ENCODE measurements around the gene TMEM8B.

TMEM8B gene

DNA sequence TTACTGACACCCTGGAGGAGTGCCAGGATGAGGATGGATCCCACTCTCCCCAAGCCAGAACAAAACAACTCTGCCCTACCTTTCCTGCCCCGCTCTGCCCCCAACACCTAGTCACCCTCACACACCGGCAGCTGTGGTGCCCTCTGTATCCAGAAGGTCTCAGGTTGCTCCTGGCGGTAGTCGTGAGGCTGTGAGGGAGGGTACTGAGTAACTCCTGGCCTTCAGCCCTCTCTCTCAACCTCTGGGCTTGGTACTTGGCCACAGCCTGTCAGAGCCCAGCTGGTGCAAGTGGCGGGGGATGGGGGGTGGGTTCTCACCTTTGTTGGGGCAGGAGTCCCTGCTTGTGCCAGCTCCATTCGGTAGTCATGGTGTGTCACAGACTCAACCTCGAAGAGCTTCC, 18.9 kb upstream of the TMEM8B start:
- no peak for DNase-seq (ENCODE audit: low read depth in 2 of 2)

DNA sequence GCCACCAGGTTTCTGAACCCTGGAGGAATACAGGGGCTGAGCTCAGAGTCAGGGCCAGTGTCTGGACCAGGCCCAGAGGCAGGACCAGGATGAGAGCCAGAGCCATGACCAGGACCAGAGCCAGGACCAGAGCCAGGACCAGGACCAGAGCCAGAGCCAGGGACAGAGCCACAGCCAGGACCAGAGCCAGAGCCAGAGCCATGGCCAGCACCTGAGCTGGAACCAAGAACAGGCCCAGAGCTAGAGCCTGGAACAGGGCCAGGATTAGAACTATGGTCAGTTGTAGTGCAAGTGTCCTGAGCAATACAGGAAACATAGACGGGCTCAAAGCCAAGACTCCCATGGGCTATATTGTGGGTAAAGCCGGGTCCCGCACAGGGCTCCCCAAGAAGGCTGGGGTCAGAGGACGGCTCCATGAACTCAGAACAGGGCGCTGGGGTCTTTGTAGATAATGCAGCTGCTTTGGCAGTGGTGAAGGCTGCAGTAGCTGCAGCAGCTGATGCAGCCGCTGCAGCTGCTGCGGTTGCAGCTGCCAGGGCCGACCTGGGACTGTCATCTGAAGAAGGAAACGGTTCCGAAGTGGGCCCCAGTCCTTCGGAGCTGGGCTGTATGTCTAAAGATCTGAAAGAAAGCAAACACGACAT, 17.5 kb upstream of the TMEM8B start:
- no peak for DNase-seq (ENCODE audit: low read depth in 2 of 2)

DNA sequence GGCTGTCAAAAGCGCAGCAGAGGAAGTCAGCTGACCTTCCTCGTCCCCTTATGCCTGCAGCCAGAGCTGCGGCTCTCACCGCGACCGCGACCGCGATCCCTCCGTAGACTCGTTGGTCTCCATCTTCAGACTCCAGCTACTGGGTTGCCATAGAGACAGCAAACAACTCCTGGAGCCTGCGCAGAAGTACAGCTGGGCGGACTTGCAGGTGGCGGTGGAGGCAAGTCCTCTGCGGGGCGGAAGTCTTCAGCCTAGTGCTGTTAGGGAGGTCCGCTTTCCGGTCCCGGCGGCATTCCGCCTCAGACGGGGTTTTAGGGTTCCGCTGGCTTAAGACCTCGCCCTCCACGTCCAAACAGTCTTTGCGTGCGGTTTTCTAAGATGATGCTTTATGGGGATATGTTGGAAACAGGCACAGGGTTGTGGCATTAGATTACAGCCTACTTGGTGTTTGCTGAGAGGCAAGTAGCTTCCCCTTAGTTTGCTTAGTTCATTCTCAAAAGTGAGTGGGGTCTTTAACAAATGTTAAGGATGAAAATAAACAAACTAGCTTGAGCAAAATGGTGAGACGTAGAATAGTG, 16.9 kb upstream of the TMEM8B start, which contains the start of gene SPAG8:
Gene SPAG8 (minus strand): TSS at position 238 of the 578 bp plus-strand sequence. CDS start 115 bp downstream, at position 123.
- peak; percentile 86 to 90 for DNase-seq (ENCODE audit: low read depth in 2 of 2)

DNA sequence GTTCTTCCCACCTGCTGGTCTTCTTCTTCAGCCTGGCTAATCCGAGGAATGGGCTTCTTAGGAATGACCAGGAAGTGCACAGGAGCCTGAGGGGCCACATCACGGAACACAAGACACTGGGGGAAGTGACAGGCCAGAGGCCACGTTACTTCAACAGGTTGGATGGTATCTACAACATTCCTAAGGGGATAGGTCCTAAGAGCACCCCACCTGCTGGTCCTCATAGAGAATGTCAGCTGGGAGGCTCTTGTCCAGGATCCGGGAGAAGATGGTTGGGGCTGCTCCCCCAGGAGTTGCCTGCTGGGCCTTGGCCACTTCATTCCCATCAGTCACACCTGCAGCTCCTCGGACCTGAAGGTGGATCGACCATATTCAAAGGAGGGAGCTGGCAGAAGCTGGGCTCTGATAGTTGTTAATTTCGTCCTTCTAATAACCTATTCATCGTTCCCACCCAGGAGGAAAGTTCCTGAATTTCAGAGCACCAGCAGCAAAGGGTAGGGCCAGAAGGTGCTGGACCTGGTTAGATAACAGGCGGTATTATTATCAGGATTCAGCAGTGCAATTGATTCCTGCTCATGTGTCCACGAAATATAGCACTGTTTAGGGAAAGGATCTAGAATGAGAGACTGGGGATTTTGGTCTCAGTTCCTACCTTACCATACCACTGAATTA, 15.5 kb upstream of the TMEM8B start:
- no peak for DNase-seq (ENCODE audit: low read depth in 2 of 2)

DNA sequence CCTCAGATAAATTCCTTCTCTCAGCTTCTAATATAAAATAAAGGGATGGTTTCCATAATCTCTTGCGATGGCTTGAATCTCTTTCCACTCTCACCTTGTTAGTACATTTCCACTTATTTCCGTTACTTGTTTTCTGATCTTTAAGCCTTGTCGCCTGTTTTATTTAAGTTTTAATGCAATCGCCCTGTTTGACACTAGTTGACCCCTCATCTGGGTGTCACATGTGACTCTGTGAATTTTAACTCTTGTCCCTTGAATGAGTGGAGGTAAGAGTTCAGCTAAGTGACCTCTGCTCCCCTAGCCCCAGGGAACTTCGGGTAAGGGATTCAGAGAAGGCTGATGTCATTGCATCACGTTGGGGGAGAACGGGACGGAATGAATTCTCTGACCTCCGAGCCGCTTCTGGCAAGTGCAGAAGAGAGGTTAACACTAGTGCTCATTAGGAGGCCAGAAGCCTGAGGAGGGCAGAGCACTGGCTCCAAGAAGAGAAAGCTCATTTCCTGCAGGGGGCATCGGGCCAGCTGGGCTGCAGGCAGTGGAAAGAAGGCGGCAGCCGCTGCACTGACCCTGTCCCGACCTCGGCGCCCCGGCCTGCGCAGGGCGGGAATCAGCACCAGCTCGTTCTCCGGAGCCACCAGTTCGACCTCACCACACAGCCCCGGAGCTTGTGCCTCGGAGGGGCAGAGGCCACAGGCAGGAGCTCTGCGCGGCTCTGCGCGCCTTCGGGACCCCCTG, 14.8 kb upstream of the TMEM8B start:
- DNase-seq (ENCODE audit: low read depth in 2 of 2), result no peak

DNA sequence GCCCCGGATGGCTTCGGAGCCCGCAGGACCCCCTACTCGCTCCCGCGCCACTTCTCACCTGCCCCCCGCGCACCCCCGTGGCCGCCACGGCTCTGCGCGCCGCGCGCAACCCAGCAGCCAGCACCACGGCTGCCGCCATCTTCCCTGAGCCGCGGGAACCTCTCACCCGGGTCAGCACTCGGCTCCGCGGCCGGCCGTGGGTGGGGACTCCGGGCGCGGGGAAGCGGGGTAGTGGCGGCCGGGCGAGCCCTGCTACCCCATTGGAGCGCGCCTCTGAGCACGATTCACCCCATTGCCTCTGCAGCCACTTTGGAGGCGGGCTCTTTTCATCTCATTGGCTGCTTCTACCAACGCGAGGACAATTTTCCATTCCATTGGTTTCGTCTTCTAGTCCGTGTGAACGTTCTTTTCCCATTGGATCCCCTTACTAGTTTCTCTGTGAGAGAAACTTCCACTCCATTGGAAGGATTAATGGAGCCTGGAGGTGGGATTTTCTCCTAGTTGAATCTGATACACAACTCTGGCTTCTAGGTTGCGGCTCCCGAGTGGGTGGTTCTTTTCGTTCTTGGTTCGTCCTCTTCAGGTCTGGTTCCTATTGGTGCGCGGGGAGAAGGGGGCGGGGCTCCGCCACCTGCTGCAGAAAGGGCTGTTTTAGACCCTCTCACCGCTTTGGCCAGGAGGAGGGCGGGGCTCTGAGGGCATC, 14.0 kb upstream of the TMEM8B start, which contains the start of gene HINT2:
Gene HINT2 (minus strand): TSS at position 202 of the 703 bp plus-strand sequence. CDS start 63 bp downstream, at position 139.
- peak; percentile 94 to 96 for DNase-seq (ENCODE audit: low read depth in 2 of 2)

DNA sequence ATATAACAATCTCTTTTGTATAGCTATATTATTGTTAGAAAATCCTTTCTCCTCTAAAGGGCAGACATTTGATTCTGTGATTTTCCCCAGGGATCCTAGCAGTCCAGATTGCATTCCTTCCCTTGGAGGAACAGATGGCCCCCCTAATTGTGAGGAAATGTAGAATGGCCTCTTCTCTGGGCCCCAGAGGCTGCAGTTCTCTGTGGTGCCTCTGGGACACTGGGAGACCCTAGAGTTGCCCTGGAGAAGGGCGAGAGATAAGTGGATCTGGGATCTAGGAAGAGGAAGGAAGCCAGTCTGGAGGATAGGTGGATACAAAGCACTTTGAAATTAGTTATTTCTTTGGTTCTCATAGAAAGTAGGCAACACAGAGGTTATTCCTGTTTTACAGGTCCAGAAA, 12.3 kb upstream of the TMEM8B start:
- DNase-seq (ENCODE audit: low read depth in 2 of 2), result no peak

DNA sequence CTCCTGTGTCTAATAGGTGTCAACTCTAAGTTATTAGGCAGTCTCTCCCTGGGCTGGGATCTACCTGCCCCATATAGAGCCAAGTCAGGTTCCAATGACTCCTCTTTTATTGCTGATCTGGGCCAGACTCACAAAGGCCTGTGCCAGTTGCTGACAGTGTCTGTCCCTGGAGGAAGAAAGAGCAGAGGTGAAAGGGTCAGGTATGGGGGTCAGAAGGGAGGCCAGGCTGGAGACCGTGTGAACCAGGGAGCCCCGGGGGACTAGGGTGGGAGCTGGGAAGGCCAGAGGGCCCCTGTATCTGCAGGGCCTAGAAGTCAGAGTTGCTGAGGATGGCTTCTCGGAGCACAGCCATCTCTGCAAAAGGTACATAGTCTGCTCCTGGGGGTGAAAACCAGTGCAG, 10.7 kb upstream of the TMEM8B start:
- no peak for DNase-seq (ENCODE audit: low read depth in 2 of 2)

DNA sequence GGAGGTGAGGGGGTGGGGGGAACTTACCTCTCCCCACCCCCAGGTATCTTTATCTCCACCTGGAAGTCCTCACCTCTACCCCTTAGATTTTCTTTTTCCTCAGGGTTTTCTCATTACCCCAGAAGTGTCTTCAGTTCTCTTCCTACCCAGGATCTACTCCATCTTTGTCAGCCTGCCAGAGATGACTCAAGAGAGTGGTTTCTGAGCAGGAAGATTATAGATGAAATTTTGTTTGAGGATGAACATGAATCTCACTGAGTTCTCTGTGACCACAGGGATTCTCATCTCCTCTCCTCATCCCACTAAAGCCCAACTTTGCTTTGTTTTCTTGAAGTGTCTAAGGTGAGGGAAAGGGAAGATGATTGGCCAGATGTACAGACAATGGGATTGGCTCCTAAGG, 9.0 kb upstream of the TMEM8B start:
- no peak for DNase-seq (ENCODE audit: low read depth in 2 of 2)

DNA sequence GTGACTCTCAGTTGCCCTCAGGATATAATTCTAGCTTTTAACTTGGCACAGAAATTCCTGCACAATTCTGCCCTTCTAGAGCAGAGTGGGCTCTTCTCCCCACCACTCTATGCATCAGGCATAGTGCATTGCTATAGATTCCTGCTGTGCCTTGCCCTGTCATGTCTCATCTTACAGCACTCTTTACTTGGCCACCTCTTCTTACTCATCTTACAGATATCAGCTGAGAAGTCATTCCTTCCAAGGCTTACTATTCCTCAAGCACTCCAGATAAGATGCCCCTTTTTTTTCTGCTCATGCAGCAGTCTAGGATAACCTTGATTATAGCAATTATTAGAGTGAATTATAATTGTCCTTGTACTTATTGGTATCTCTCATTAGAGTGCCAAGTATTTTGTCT, 6.1 kb upstream of the TMEM8B start:
- DNase-seq (ENCODE audit: low read depth in 2 of 2), result no peak

DNA sequence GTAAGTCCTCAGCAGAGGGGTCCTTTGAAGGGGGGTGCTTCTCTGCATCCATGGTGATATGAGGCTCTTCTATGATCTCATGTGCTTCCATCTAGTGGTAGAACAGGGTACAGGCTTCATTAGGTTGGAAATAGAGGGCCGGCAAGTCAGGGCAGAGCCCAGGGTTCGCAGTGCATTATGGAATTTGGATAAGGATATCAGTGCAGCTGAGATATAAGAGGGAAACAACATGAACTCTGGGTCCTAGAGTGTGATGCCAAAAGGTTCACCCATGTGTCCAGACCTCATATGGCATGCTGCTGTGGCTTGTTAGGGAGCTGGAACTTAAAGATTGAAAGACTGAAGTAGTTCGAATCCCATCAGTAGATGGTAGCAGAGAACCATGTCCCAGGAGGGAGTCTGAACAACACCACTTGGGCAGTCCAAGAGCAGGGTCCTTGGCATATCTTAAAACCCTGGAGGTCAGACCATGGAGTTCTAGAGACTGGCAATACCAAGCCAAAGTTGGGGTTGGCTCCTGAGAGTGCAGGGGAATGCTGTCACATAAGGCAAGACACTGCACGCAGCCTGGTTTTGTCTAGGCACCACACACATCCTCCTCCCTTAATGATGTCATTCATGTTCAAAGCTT, 2.8 kb upstream of the TMEM8B start:
- no peak for DNase-seq (ENCODE audit: low read depth in 2 of 2)

DNA sequence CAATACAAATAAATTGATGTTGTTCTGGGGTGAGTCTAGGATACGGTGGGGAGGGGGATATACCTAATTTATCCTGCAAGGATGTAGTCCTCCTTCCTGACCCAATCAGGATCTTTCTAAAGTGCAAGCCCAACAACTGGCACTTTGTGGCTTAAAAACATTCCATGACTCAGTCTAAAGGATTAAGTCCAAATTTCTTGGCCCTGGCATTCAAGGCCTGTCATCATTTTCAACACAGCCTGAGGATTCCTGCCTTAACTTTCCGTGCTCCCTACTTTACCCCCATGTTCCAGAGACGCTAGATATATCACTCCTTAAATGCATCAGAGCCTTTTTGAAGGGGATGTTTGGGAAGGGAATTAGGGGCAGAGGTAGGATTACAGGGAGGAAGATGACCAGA, 1.5 kb upstream of the TMEM8B start:
- DNase-seq (ENCODE audit: low read depth in 2 of 2), result no peak

DNA sequence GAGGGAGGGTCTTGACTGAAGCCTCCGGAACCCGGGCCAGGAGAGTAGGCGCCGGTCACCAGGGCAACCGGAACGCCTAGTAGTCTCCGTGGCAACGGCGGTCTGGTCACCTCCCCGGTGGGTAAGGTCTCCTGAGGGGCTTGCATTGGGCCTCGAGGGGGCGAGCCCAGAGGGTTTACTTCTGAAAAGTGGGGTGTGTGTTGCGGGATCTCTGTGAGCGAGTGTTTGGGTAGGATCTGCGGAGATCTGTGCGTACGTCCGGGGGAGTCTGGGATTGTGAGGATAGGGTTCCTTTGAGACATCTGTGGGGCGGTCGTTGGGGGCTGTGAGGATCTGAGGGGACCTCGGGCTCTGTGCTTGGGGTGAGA, 328 bp upstream of the TMEM8B start, which contains the start of gene FAM221B:
Gene FAM221B (minus strand): TSS at position 17 of the 368 bp plus-strand sequence. CDS start 2,571 bp downstream, outside the sequence.
- no peak for DNase-seq (ENCODE audit: low read depth in 2 of 2)

DNA sequence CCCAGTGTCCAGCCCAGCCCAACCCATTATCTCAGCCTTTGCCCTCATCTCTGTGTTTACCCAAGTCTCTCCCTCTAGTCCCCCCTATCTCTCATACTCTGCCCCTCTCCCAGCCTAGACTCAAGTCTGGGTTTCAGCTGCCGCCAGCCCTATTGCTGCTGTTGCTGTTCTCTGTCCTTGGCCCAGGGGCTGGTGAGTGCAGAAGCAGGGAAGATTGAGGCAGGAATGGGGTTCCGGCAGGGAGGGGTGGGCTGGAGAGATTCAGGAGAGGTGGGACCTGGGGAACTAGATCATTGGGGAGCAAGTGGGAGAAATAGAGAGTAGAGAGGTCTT, 702 bp downstream of the TMEM8B start:
- DNase-seq (ENCODE audit: low read depth in 2 of 2), result no peak

DNA sequence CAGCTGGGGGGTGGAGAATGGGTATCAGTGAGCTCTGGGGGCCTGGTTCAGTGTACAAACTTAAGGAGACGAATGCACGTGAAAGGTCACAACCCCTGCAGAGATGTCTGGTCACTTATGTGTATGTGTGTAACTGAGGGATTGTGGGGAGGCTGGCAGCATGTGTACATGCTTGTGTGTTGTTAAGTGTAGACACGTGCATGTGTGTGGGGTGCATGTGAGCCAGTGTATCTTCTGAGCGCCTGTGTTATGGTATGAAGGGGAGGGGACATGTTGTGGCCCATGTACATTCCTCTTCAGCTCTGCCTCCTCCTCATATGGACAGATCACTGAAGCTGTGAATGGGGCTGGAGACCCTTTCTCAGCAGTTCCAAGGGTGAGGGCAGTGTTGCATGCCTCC, 2.0 kb downstream of the TMEM8B start:
- DNase-seq (ENCODE audit: low read depth in 2 of 2), result no peak

DNA sequence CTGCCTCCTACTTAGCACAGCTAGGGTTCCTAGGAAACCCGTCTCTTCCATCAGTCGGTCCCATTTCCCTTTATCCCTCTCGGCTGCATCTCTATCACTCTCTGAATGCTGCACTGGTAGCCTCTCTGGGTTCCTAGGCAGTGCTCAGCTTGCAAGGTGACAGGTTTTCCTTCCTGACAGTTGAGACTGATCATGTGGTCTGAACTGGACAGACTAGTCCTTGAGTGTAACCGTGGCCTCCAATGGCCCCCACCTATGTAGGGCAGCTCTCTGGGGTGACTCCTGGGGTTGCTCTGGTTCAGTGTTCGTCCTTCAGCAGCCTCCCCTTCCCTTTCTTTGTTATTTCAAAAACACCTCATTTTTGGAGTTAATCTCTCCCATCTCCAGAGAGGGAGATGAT, 3.8 kb downstream of the TMEM8B start:
- no peak for DNase-seq (ENCODE audit: low read depth in 2 of 2)

DNA sequence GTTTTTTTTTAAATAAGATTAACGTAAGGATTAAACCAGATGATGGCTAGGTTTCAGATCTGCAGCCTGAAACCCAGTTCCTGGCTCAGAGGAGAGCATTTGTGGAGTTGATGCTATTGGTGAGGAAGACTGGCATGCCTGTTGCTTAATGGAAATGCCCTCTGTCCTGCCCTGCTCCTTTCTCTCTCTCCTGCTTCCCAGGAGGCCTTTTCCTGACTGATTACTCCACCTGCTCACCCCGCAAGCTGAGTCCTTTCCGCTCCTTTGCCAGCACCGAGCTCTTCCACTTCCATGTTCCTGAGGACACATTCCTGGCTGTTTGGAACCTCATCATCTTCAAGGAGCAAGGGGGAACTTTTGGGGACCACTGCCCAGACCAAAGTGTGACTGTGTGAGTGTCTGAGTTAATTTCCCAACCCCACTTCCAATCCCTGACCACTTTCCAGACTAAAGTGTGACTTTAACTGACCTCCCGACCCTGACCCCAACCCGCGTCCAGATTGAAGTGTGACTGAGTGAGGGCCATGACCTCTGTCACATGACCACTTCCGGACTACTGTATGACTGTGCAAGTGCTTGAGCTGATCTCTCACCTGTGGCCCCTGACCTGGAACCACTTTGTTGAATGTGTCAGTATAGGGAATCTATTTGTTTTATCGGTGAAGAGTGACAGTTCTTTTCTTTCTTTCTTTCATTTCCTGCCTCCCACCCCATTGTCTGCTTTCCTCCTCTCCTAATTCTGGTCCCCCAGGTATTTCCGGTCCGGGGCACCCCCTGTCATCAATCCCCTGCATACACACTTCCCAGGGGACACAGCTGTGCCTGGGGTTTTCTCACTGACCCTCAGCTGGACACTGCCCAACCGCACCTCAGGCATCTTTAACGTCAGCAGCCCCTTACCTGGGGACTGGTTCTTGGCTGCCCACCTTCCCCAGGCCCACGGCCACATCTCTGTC, 5.5 kb downstream of the TMEM8B start:
- DNase-seq (ENCODE audit: low read depth in 2 of 2), result no peak

DNA sequence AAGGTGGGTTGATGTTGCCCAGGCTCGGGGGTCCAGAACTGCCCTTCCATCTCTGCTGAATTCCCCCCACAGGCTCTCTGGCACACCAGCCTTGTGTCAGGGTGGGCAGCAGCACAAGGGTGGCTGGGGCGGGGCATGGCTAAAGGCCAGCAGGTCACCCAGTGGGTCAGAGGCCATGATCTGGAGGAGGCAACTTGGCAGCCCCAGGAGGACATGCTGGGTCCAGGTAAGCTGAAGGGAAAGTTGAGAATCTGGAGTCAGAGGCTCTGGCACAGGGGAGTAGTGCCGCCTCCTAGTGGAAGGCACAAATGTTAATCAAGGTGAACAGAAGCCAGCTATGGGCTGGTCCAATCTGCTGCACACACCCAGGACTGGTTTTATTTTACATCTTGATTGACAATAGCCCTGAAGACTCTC, 6.2 kb downstream of the TMEM8B start:
- DNase-seq (ENCODE audit: low read depth in 2 of 2), result no peak

DNA sequence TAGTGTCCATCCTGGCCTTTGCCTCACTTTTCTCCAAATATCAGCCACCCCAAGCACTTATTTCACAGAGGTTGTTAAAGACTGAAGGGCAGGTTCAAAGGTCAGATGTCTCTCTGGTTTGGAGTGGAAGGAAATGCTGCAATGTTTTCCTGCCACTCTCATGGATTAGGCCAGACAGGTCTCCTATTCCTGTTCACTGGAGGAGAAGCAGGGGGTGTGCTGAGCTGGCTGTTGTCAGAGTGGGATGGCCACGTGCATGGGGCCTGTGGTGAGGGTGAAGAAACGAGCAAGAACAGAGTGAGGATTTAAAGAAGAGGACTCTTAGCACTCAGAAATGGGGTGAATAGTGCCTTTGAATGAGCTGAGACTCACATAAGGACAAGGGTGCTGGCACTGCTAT, 6.7 kb downstream of the TMEM8B start:
- no peak for DNase-seq (ENCODE audit: low read depth in 2 of 2)

DNA sequence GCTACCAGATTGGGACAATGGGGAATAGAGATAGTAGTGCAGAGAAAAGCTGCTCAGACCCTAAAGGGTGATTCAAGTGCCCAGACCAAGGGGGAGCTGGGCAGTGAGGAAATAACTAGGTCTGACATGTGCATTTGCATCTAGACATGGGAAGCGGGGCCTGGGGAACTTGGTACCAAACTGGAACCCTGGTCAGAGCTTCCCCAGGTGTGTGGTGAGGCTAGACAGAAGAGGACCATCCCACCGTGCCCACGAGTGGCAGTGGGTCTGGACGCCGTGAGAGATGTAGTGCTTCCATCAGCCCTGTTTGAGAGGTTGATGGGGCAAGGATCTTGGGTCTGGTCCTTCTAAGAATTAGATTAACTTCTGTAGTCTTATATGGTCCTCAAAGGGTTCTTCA, 7.6 kb downstream of the TMEM8B start:
- no peak for DNase-seq (ENCODE audit: low read depth in 2 of 2)

All from stimulated activated CD8-positive, alpha-beta memory T cell treated with anti-CD3 and anti-CD28 coated beads, Interleukin-2, amount 100 ng/mL, for 48 hours (primary cell).